Keratinocyte (primary cell): Measurements from ENCODE around the gene TEAD3.

Experiments
- CTCF ChIP-seq, 3 experiments: IDR thresholded peaks in 1 of 3; conservative IDR thresholded peaks in 1 of 3; optimal IDR thresholded peaks in 1 of 3; 2 replicates in 2 of 3; 3 replicates in 1 of 3; pipeline versions ENCODE3 to v1.5.1; 2011; ENCODE audit warnings: low read length in 3 of 3, mild to moderate bottlenecking in 3 of 3, moderate library complexity in 2 of 3, control low read depth in 1 of 3, inconsistent platforms in 1 of 3; ENCODE audit not compliant: insufficient read depth in 2 of 3; ENCODE audit errors: extremely low read depth in 1 of 3
- EZH2 ChIP-seq: IDR thresholded peaks from one replicate; pipeline ENCODE4 v1.6.1; 2012; ENCODE audit warnings: inconsistent platforms, mild to moderate bottlenecking, low read length, moderate library complexity

GRCh38 chr6:35508542-35508941, 11.7 kb upstream of the TEAD3 start:
- no peak for TF ChIP-seq CTCF (optimal IDR thresholded peaks at IDR 0.05 in 1 of 3, IDR thresholded peaks at IDR 0.05 in 1 of 3, conservative IDR thresholded peaks at IDR 0.05 in 1 of 3; ENCODE audit: extremely low read depth in 1 of 3, insufficient read depth in 2 of 3, low read length in 3 of 3)
- TF ChIP-seq EZH2: no peak
